ENCODE data around the gene B4GAT1. TPM values are rescaled to one million over a fixed set of nuclear protein-coding genes. Genes with fewer than 3 reads are reported as not detected.

B4GAT1 gene
- total and polyA plus RNA-seq, 9 of the 15 experiments (the other 6 are each of a cell fraction or from before 2014, with no cell fraction given), result 0.86 to 9.5 (median 3.8) TPM

- TF ChIP-seq VEZF1 (CRISPR knock-in tag; IDR thresholded peaks at IDR 0.05) (no peak), KDM1A (IDR thresholded peaks at IDR 0.05) (0 out of 4 replicates have a peak, but pooled peaks of 1 of the 2 experiments have one; percentile 53), CBX1 (IDR thresholded peaks at IDR 0.05; ENCODE audit: low read depth) (no peak), TFAP4 (CRISPR knock-in tag; IDR thresholded peaks at IDR 0.05; ENCODE audit: borderline replicate concordance) (peak; percentile 18; the same call in 1 of the 2 replicates), BHLHE40 (IDR thresholded peaks at IDR 0.05; ENCODE audit: low read length) (peak; percentile 13; the same call in 1 of the 2 replicates), ZBTB1 (CRISPR knock-in tag; IDR thresholded peaks at IDR 0.05; ENCODE audit: borderline replicate concordance, low read depth) (no peak), ZKSCAN3 (CRISPR knock-in tag; IDR thresholded peaks at IDR 0.05) (no peak)
- Histone ChIP-seq H4K20me1 (replicated peaks; ENCODE audit: control insufficient read depth, insufficient read depth, low read length) (no peaks in the 10 kb centered on the region), H3K9ac (ENCODE audit: insufficient read depth in 1 of 2, low read depth in 2 of 2, low read length in 2 of 2) (peak overlapping the region in 1 of 2 experiments; percentile 55; a peak in 2 of 4 replicates), H3K4me2 (ENCODE audit: insufficient read depth, low read length) (no peak overlapping the region), H2AFZ (ENCODE audit: low read depth, low read length) (peak overlapping the region; percentile 55; the same call in 1 of the 2 replicates), H3K4me1 (replicated peaks in 1 of 2; ENCODE audit: control insufficient read depth in 2 of 2, insufficient read depth in 2 of 2, low read length in 2 of 2) (peaks cover 16 to 55% of the 10 kb centered on the region in 2 experiments; a peak in 4 of 5 replicates), H3K79me2 (ENCODE audit: control insufficient read depth, insufficient read depth, low read length) (no peaks in the 10 kb centered on the region), H3K9me3 (replicated peaks; ENCODE audit: control insufficient read depth, insufficient read depth, low read depth, low read length) (no peaks in the 10 kb centered on the region), H3K36me3 (ENCODE audit: control insufficient read depth, insufficient read depth, low read length) (no peaks in the 10 kb centered on the region), H3K4me3 (no peak overlapping the region), H3K27ac (ENCODE audit: extremely low read depth, low read depth, low read length) (no peak overlapping the region), H3K27me3 (ENCODE audit: control insufficient read depth in 2 of 2, insufficient read depth in 2 of 2, low read length in 2 of 2) (no peaks in the 10 kb centered on the region), H3K9me1 (ENCODE audit: control insufficient read depth, insufficient read depth, low read length) (peaks cover 4% of the 10 kb centered on the region)
- intact Hi-C loops (cut with micrococcal nuclease), result no loop called here
- ATAC-seq, result no peak
- whole genome bisulfite sequencing (ENCODE audit: insufficient coverage, low coverage, missing lambda C conversion rate), result 60% methylated on average over 5 of the region's 8 CpGs
- FAIRE-seq, result no peak
- in situ Hi-C loops (cut with MboI), result loop anchor here (5.0 kb wide), 1 partner anchor 108 kb away; no protein-coding TSS in a partner anchor
- CTCF ChIA-PET (ENCODE audit: low intra/inter-chr PET ratio), result no interaction called here
- POLR2A ChIA-PET, result no interaction called here
- DNase-seq (ENCODE audit: extremely low read depth in 1 of 4, low spot score in 3 of 4), result no peak
- BruUV-seq (replicated peaks), result no TSS peak
Observed at GRCh38 chr11:66325263-66325671, 22.2 kb downstream of the B4GAT1 start.
